GM23338 (cell line): ENCODE data around the gene QKI. TPM values are rescaled to one million over a fixed set of nuclear protein-coding genes. Genes with fewer than 3 reads are reported as not detected.

ENCODE experiments used
- ATAC-seq: fragments of 200-7000 bp; cut with Tn5 transposase; 3 replicates; pipeline ENCODE4 v1.9.1; 2020
- DNase-seq: peaks from one replicate; pipeline ENCODE4 v3.0.0-alpha.2; 2015; ENCODE audit warnings: low spot score
- H2AFZ ChIP-seq: fragments of 200-600 bp; sonication (generic); 2 replicates; pipeline ENCODE4 v1.8.0; 2016; ENCODE audit warnings: antibody characterized with exemption, mild to moderate bottlenecking, moderate library complexity
- H3F3A ChIP-seq: fragments of 200-600 bp; sonication (generic); replicated peaks from 2 replicates; pipeline ENCODE4 v1.8.0; 2017; ENCODE audit warnings: antibody characterized with exemption, mixed run types, low read depth
- H3K27ac ChIP-seq: fragments of 200-600 bp; sonication (generic); 2 replicates; pipeline ENCODE4 v1.6.1; 2016; ENCODE audit warnings: low read depth
- H3K27me3 ChIP-seq: fragments of 200-600 bp; sonication (generic); 2 replicates; pipeline ENCODE4 v1.8.0; 2016; ENCODE audit warnings: mild to moderate bottlenecking, mixed run types, moderate library complexity; ENCODE audit not compliant: insufficient read depth
- H3K36me3 ChIP-seq: fragments of 200-600 bp; sonication (generic); 2 replicates; pipeline ENCODE4 v1.8.0; 2016; ENCODE audit warnings: mild to moderate bottlenecking; ENCODE audit not compliant: insufficient read depth
- H3K4me1 ChIP-seq: fragments of 200-600 bp; sonication (generic); 2 replicates; pipeline ENCODE4 v1.8.0; 2016; ENCODE audit warnings: mild to moderate bottlenecking, moderate library complexity; ENCODE audit not compliant: insufficient read depth
- H3K4me2 ChIP-seq: fragments of 200-600 bp; sonication (generic); 2 replicates; pipeline ENCODE4 v1.7.1; 2017; ENCODE audit warnings: mixed run types
- H3K4me3 ChIP-seq: fragments of 200-600 bp; sonication (generic); 2 replicates; pipeline ENCODE4 v1.6.1; 2016; ENCODE audit warnings: mixed run types
- H3K79me2 ChIP-seq: fragments of 200-600 bp; sonication (generic); replicated peaks from 2 replicates; pipeline ENCODE4 v1.8.0; 2017; ENCODE audit warnings: mild to moderate bottlenecking; ENCODE audit not compliant: insufficient read depth
- H3K9me2 ChIP-seq: fragments of 200-600 bp; sonication (generic); 2 replicates; pipeline ENCODE4 v1.8.0; 2017; ENCODE audit not compliant: insufficient read depth
- H4K20me1 ChIP-seq: fragments of 200-600 bp; sonication (generic); replicated peaks from 2 replicates; pipeline ENCODE4 v1.8.0; 2017; ENCODE audit warnings: mild to moderate bottlenecking; ENCODE audit not compliant: insufficient read depth
- H3K27ac Mint-ChIP-seq: 2 replicates; pipeline ENCODE4 v1.8.0; 2020; ENCODE audit warnings: inconsistent platforms, mild to moderate bottlenecking, moderate library complexity, mixed read lengths
- H3K27me3 Mint-ChIP-seq: 3 replicates; pipeline ENCODE4 v1.8.0; 2022; ENCODE audit warnings: low read depth, mild to moderate bottlenecking, moderate library complexity, mixed read lengths, inconsistent platforms; ENCODE audit not compliant: insufficient read depth, poor library complexity
- H3K36me3 Mint-ChIP-seq: 3 replicates; pipeline ENCODE4 v1.8.0; 2021; ENCODE audit warnings: low read depth, mild to moderate bottlenecking, inconsistent platforms, moderate library complexity, mixed read lengths
- H3K4me1 Mint-ChIP-seq: 3 replicates; pipeline ENCODE4 v1.8.0; 2020; ENCODE audit warnings: mild to moderate bottlenecking, inconsistent platforms, mixed read lengths
- H3K4me3 Mint-ChIP-seq: 3 replicates; pipeline ENCODE4 v1.8.0; 2021; ENCODE audit warnings: moderate library complexity, mild to moderate bottlenecking, inconsistent platforms, mixed read lengths
- H3K9me3 Mint-ChIP-seq: 3 replicates; pipeline ENCODE4 v1.8.0; 2020; ENCODE audit warnings: moderate library complexity, mild to moderate bottlenecking, inconsistent platforms, mixed read lengths
- CREB1 ChIP-seq: fragments of 250-450 bp; sonication (Bioruptor Pico); IDR thresholded peaks from 2 replicates; pipeline ENCODE4 v1.5.0; 2020; ENCODE audit warnings: low read depth, mild to moderate bottlenecking, moderate library complexity
- CTCF ChIP-seq, 2 experiments: fragments of 200-600 bp in 1 of 2; sonication (generic) in 1 of 2; conservative IDR thresholded peaks; 2 replicates each; pipeline versions ENCODE4 v1.5.1 to v1.6.1; 2016 to 2017; ENCODE audit warnings: antibody characterized with exemption in 2 of 2, low read depth in 2 of 2, mild to moderate bottlenecking in 2 of 2, moderate library complexity in 1 of 2
- ETS1 ChIP-seq: IDR thresholded peaks from 2 replicates; pipeline ENCODE4 v1.6.1; 2016; ENCODE audit warnings: antibody characterized with exemption
- EZH2 ChIP-seq: fragments of 200-600 bp; sonication (generic); IDR thresholded peaks from one replicate; pipeline ENCODE4 v1.8.0; 2017; ENCODE audit warnings: antibody characterized with exemption, mild to moderate bottlenecking, low read depth; ENCODE audit not compliant: unreplicated experiment
- EZH2phosphoT487 ChIP-seq: fragments of 200-600 bp; sonication (generic); IDR thresholded peaks from one replicate; pipeline ENCODE4 v1.8.1; 2018; ENCODE audit warnings: antibody characterized with exemption; ENCODE audit not compliant: unreplicated experiment
- JUNB ChIP-seq: IDR thresholded peaks from one replicate; pipeline ENCODE4 v1.6.1; 2016; ENCODE audit warnings: antibody characterized with exemption; ENCODE audit not compliant: unreplicated experiment
- NANOG ChIP-seq: IDR thresholded peaks from 2 replicates; pipeline ENCODE4 v1.6.1; 2016; ENCODE audit warnings: antibody characterized with exemption, borderline replicate concordance
- POLR2AphosphoS5 ChIP-seq: IDR thresholded peaks from 2 replicates; pipeline ENCODE4 v1.6.1; 2016; ENCODE audit warnings: antibody characterized with exemption, low read depth
- REST ChIP-seq: IDR thresholded peaks from one replicate; pipeline ENCODE4 v1.6.1; 2018; ENCODE audit warnings: antibody characterized with exemption; ENCODE audit not compliant: unreplicated experiment
- STAT1 ChIP-seq: IDR thresholded peaks from one replicate; pipeline ENCODE4 v1.6.1; 2016; ENCODE audit warnings: antibody characterized with exemption; ENCODE audit not compliant: unreplicated experiment
- ZNF114 ChIP-seq: fragments of 250-450 bp; sonication (Bioruptor Pico); IDR thresholded peaks from 2 replicates; pipeline ENCODE4 v1.5.0; 2020; ENCODE audit warnings: mild to moderate bottlenecking, moderate library complexity
- ZNF331 ChIP-seq: fragments of 250-450 bp; sonication (Bioruptor Pico); IDR thresholded peaks from 2 replicates; pipeline ENCODE4 v1.5.0; 2020; ENCODE audit warnings: low read depth, mild to moderate bottlenecking, moderate library complexity
- ZNF462 ChIP-seq: fragments of 250-450 bp; sonication (Bioruptor Pico); IDR thresholded peaks from 2 replicates; pipeline ENCODE4 v1.5.0; 2020; ENCODE audit warnings: mild to moderate bottlenecking, moderate library complexity
- polyA plus RNA-seq: library from polyadenylated mRNA; unstranded; fragments of >200 nt; fragmentation: Nextera tagmentation; extraction: Ambion mirVana; gene quantifications from 2 replicates; pipeline ENCODE4 v1.2.1, GENCODE V29; 2016
- total RNA-seq: library from RNA; depleted of rRNA; stranded (reverse); fragments of >200 nt; shearing (Covaris generic); gene quantifications from 2 replicates; pipeline ENCODE4 v1.2.3, GENCODE V29; 2014

QKI gene
- total and polyA plus RNA-seq, 2 experiments from 2014 or later, result 60.8 to 159 TPM

GRCh38 chr6:163408352-163408991, 6.0 kb upstream of the QKI start:
- no peaks in the 10 kb centered on the region for H3F3A ChIP-seq
- H3K27me3 ChIP-seq, result no peaks in the 10 kb centered on the region
- no peaks in the 10 kb centered on the region for H4K20me1 ChIP-seq
- H3K4me3 ChIP-seq, result no peak overlapping the region
- no peak for DNase-seq
- peaks cover 28% of the 10 kb centered on the region for H3K4me1 Mint-ChIP-seq
- ATAC-seq, result no peak
- no peak overlapping the region for H2AFZ ChIP-seq
- no peak overlapping the region for H3K27ac ChIP-seq
- no peak overlapping the region for H3K4me2 ChIP-seq
- H3K36me3 ChIP-seq, result no peaks in the 10 kb centered on the region
- H3K9me2 ChIP-seq, result no peaks in the 10 kb centered on the region
- H3K36me3 Mint-ChIP-seq, result peaks cover 5% of the 10 kb centered on the region; the same call in 2 of the 3 replicates
- peaks cover 23% of the 10 kb centered on the region for H3K4me1 ChIP-seq
- H3K27ac Mint-ChIP-seq, result no peak overlapping the region
- no peak for TF ChIP-seq EZH2phosphoT487
- TF ChIP-seq EZH2, result no peak
- TF ChIP-seq CTCF (conservative IDR thresholded peaks at IDR 0.05; ENCODE audit: low read depth in 2 of 2), result no peak
- no peak for TF ChIP-seq ZNF462
- TF ChIP-seq JUNB, result no peak
- no peak for TF ChIP-seq ETS1
- no peak for TF ChIP-seq POLR2AphosphoS5
- TF ChIP-seq REST, result no peak
- TF ChIP-seq CREB1 (CRISPR knock-in tag), result no peak
- TF ChIP-seq STAT1, result no peak
- TF ChIP-seq ZNF114 (CRISPR knock-in tag), result no peak
- TF ChIP-seq NANOG, result no peak
- no peak for TF ChIP-seq ZNF331 (CRISPR knock-in tag)
- H3K79me2 ChIP-seq, result 0 out of 2 replicates have a peak, but pooled peaks cover 10% of the 10 kb centered on the region
- no peak overlapping the region for H3K4me3 Mint-ChIP-seq
- H3K27me3 Mint-ChIP-seq, result peaks cover 9% of the 10 kb centered on the region
- no peaks in the 10 kb centered on the region for H3K9me3 Mint-ChIP-seq
